SK-N-SH treated with all-trans-retinoic acid at 6 μM for 48 hours (cell line): ENCODE results near the gene RAP1A.

Experiments
- CREB5 ChIP-seq: fragments of 250-450 bp; sonication (Bioruptor Pico); IDR thresholded peaks from 2 replicates; pipeline ENCODE4 v1.5.1; 2020; ENCODE audit warnings: low read depth, mild to moderate bottlenecking, moderate library complexity
- SNAI2 ChIP-seq: fragments of 250-450 bp; sonication (Bioruptor Pico); IDR thresholded peaks from 2 replicates; pipeline ENCODE4 v1.5.0; 2020; ENCODE audit warnings: mild to moderate bottlenecking, moderate library complexity
- TSHZ2 ChIP-seq: fragments of 250-450 bp; sonication (Bioruptor Pico); IDR thresholded peaks from 2 replicates; pipeline ENCODE4 v1.5.0; 2020; ENCODE audit warnings: mild to moderate bottlenecking, moderate library complexity
- ZNF8 ChIP-seq: fragments of 450-650 bp; formaldehyde crosslinking; IDR thresholded peaks from 2 replicates; pipeline ENCODE4 v1.5.0; 2020; ENCODE audit warnings: mild to moderate bottlenecking, moderate library complexity

DNA sequence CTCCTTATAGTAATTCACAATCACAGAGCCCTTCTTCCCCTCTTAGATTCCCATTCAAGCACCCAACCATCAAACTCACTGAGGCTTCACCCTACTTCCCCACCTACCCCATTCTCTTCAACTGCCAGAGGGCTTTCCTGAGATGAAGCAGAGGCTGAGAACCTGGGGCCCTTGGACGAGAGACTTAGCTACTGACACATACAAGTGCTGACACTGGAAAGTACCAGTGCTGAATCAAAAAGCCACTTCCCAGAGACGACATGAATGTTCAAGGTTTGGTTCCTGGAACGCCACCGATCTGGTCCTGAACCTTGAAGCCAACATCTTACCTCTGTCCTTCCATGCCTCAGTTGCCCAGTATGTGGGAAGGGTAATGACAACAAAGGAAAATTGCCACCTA is 16.6 kb upstream of the RAP1A start:
- TF ChIP-seq CREB5 (CRISPR knock-in tag) (no peak), ZNF8 (CRISPR knock-in tag) (no peak), SNAI2 (CRISPR knock-in tag) (no peak), TSHZ2 (CRISPR knock-in tag) (no peak)
